Amniotic stem cell (primary cell): ENCODE results near the gene SPNS1.
"Not testable (repeated sequence)": the region's sequence is repeated elsewhere in the genome, so short reads cannot be mapped to it uniquely, and the experiment has no call there.

Experiments
- DNase-seq: peaks from one replicate; lab custom pipeline; 2025; lab: John Stamatoyannopoulos, UW

SPNS1 gene

GRCh38 chr16:28990375-28991040 lies 15.9 kb downstream of the SPNS1 start:
- no peak for DNase-seq

GRCh38 chr16:28991687-28992086 lies 17.1 kb downstream of the SPNS1 start:
- DNase-seq: no peak

GRCh38 chr16:28992496-28992895 lies 17.9 kb downstream of the SPNS1 start:
- no peak for DNase-seq

- no peak for DNase-seq
Observed at GRCh38 chr16:28998837-28999236, 24.3 kb downstream of the SPNS1 start.

GRCh38 chr16:28999577-28999976 lies 25.0 kb downstream of the SPNS1 start:
- DNase-seq: no peak

- DNase-seq: no peak
Observed at GRCh38 chr16:29000019-29000418, 25.4 kb downstream of the SPNS1 start.

- DNase-seq: not testable (repeated sequence)
Observed at GRCh38 chr16:29004496-29005139, 30.0 kb downstream of the SPNS1 start.

- no peak for DNase-seq
Observed at GRCh38 chr16:29007730-29008593, 33.4 kb downstream of the SPNS1 start.

GRCh38 chr16:29009050-29009837 lies 34.7 kb downstream of the SPNS1 start:
- no peak for DNase-seq

GRCh38 chr16:29009838-29010166 lies 35.2 kb downstream of the SPNS1 start:
- DNase-seq: no peak

GRCh38 chr16:29011112-29011511 lies 36.5 kb downstream of the SPNS1 start:
- DNase-seq: no peak

- DNase-seq: no peak
Observed at GRCh38 chr16:29011851-29012250, 37.3 kb downstream of the SPNS1 start.

- DNase-seq: no peak
Observed at GRCh38 chr16:29012913-29013553, 38.5 kb downstream of the SPNS1 start.

GRCh38 chr16:29014561-29015069 lies 40.0 kb downstream of the SPNS1 start:
- DNase-seq: no peak

GRCh38 chr16:29022196-29022595 lies 47.6 kb downstream of the SPNS1 start:
- DNase-seq: no peak

GRCh38 chr16:29023279-29024277 lies 49.0 kb downstream of the SPNS1 start:
- no peak for DNase-seq

- no peak for DNase-seq
Observed at GRCh38 chr16:29024278-29024677, 49.7 kb downstream of the SPNS1 start.

GRCh38 chr16:29025218-29025617 lies 50.6 kb downstream of the SPNS1 start:
- DNase-seq: no peak

- no peak for DNase-seq
Observed at GRCh38 chr16:29025735-29026134, 51.2 kb downstream of the SPNS1 start.

- DNase-seq: no peak
Observed at GRCh38 chr16:29028457-29029167, 54.0 kb downstream of the SPNS1 start.
